Subcutaneous adipose tissue (tissue), 4 donors: ENCODE results near the gene SLC38A10. TPM values are rescaled to one million over a fixed set of nuclear protein-coding genes. Genes with fewer than 3 reads are reported as not detected.

ENCODE experiments used
- total RNA-seq, 4 donors: library from RNA; depleted of rRNA; stranded (reverse); fragments of >200 nt; gene quantifications; one replicate each; pipeline ENCODE4 v1.1.0, GENCODE V29; 2016
- TF ChIP-seq, protein P1 (sequence below): fragments of 450-650 bp; IDR thresholded peaks from one replicate; pipeline ENCODE4 v1.5.1; 2016; ENCODE audit warnings: low read depth, mild to moderate bottlenecking, control low read depth, antibody characterized with exemption, moderate library complexity

Gene SLC38A10
- total RNA-seq, 4 donors from 2014 or later, result 40.4 to 175 (median 91.0) TPM

DNA sequence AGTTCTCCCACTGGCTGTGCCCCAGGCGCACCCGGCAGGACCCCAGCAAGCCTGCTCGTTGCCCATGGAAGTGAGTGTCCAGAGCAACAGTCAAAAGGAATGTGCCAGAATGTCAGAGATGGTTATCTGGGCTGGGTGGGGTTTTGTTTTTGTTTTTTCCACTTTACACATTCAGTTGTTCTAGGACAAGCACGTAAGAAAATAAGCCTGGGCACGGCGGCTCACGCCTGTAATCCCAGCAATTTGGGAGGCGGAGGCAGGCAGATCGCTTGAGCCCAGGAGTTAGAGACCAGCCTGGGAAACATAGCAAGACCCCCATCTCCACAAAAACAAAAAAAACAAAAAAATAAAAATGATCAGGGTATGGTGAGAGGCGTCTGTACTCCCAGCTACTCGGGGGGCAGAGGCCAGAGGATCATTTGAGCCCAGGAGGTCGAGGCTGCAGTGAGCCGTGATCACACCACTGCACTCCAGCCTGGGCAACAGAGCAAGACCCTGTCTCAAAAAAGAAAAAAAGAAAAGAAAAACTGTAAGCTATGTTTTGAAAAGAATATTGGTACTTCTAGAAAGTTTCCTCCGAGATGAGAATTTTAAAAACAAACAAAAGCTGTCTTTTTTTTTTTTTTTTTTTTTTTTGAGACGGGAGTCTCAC, 47.6 kb downstream of the SLC38A10 start:
- TF ChIP-seq, protein P1, sequence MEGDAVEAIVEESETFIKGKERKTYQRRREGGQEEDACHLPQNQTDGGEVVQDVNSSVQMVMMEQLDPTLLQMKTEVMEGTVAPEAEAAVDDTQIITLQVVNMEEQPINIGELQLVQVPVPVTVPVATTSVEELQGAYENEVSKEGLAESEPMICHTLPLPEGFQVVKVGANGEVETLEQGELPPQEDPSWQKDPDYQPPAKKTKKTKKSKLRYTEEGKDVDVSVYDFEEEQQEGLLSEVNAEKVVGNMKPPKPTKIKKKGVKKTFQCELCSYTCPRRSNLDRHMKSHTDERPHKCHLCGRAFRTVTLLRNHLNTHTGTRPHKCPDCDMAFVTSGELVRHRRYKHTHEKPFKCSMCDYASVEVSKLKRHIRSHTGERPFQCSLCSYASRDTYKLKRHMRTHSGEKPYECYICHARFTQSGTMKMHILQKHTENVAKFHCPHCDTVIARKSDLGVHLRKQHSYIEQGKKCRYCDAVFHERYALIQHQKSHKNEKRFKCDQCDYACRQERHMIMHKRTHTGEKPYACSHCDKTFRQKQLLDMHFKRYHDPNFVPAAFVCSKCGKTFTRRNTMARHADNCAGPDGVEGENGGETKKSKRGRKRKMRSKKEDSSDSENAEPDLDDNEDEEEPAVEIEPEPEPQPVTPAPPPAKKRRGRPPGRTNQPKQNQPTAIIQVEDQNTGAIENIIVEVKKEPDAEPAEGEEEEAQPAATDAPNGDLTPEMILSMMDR, result no peak

- TF ChIP-seq, protein P1, result no peak
Measured at GRCh38 chr17:81246679-81247338, 48.3 kb downstream of the SLC38A10 start.

DNA sequence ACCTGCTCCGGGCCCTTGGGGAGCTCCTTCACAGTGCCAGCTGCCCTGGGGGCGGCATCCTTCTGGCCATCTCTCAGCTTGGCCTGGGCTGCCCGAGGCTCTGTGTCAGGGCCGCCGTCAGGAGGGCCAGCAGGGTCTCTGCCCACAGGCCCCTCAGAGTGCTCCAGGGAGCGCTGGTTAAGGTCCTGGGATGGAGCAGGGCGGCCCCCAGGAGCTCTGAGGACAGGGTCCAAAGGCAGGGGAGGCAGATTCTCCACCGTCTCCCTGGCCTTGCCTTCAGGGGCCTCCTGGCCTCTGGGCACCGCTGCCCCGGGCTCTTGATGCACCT, 48.8 kb downstream of the SLC38A10 start:
- TF ChIP-seq, protein P1, result no peak

DNA sequence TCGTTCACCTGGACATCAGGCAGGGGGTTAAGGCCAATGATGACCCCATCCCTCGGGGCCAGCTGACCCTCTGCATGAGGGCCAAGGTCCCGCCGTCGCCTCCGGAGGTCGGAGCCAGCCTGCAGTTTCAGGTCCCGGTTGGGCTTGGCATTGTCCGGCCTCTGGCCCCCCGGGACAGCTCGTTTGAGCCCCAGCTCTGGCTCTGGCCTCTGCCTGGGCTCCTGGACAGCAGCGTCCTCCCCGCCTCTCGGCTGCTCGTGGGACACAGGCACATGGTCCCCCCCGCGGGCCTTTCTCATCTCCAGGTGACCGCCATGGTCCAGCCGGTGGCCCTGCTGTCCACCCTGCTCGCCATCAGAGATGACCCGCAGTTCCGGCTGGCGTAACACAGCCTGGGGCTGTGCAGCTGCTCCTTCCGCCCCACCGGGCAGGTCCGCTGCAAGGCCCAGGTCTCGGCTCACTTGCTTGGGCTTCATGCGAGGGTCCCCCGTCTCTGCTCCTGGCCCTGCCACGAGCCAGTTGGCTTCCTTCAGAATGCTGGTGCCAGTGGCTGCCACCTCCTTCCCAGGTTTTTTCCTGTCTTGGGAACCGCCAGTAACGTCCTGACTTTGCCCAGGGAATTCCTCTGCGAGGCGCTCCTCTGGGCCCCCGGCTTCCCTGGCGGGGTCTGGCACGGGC, 49.3 kb downstream of the SLC38A10 start:
- TF ChIP-seq, protein P1, result no peak

DNA sequence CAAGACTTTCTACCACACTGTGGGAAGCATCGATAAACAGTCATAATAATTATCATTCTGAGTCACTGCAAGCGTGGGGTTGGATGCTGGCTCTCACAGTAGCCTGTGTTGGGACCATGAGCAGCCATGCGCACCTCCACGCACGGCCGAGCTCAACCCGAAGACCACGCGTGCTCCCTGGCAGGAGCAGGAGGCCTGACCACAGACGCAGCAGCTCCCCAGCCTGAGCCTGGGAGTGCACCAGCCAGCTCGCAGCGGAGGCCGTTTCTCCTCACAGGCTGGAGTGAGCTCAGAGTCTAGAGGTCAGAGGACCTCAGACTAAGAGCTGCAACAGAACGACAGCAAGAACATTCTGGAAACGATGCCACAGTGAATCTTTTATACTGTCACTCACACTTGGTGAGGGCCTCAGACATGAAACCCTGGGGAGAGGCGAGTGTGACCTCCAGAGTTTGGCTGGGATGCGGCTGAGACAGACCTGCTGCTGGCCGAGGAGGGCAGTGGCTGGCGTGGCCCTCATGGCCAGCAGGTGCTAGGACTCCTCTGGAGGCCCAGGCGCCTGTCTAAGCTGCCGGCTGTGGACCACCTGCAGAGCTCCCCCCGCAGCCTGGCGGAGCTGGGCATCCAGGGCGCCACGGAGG, 50.0 kb downstream of the SLC38A10 start:
- TF ChIP-seq, protein P1, result no peak

DNA sequence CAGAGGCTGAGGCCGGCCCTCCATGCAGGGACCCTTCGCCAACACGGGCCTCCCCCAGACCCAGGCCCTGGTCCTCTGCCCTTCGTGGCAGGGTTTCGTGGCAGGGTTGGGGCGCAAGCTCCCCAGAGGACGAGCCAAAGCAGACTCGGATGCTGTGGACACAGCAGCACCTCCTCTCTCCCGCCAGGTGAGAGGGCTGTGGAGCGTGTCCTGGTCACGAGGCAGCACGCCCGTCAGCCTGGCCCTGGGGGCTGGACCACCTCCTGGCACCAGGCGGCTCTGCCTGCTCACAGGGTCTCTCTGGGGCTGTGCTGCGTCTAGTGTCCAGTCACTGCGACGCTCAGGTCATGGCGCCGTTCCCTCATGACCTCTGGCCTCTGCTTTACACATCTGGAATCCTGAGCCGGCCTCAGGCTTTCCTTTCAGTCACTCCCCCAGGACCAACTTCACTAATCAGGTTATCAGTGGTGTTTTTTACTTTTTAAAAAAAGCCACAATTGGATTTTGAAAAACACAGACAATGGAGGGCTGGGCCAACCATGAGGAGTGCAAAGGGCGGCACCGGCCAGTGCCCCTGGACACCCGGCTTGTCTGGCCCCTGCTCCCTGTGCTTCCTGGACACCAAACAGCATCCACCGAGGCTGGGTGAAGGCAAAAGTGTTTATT, 50.6 kb downstream of the SLC38A10 start:
- TF ChIP-seq, protein P1, result no peak
